Large intestine (tissue), 12 donors: ENCODE measurements around the gene INSIG1. TPM values are rescaled to one million over a fixed set of nuclear protein-coding genes. Genes with fewer than 3 reads are reported as not detected.

Source experiments
- DNase-seq, 2 donors: peaks; one replicate each; pipeline versions ENCODE4 v3.0.0 to v3.0.0-alpha.2; 2013
- H3K27ac ChIP-seq: one replicate; pipeline ENCODE4 v1.5.1; 2013; ENCODE audit warnings: low read length
- H3K27me3 ChIP-seq: 2 replicates; pipeline ENCODE4 v1.6.1; 2013; ENCODE audit warnings: low read length; ENCODE audit not compliant: control insufficient read depth, insufficient read depth
- H3K36me3 ChIP-seq: 2 replicates; pipeline ENCODE4 v1.6.1; 2013; ENCODE audit warnings: low read length; ENCODE audit not compliant: control insufficient read depth, insufficient read depth
- H3K4me1 ChIP-seq: one replicate; pipeline ENCODE4 v1.6.1; 2013; ENCODE audit warnings: low read length; ENCODE audit not compliant: control insufficient read depth, insufficient read depth
- H3K4me3 ChIP-seq: one replicate; pipeline ENCODE4 v1.5.1; 2013; ENCODE audit warnings: low read length
- H3K9me3 ChIP-seq: one replicate; pipeline ENCODE4 v1.6.1; 2013; ENCODE audit warnings: mild to moderate bottlenecking, low read depth, low read length, moderate library complexity; ENCODE audit not compliant: control insufficient read depth
- WGBS: methylation state at CpG from one replicate; pipeline ENCODE4 v1.1.5; 2013; ENCODE audit warnings: low lambda C conversion rate; ENCODE audit not compliant: insufficient coverage; 5-methylcytosine and 5-hydroxymethylcytosine counted together
- long read RNA-seq, 11 donors: transcript quantifications; one replicate each; lab custom pipeline, GENCODE V29; 2026
- polyA plus RNA-seq: library from polyadenylated mRNA; unstranded; fragments of 120-200 nt; gene quantifications from one replicate; pipeline ENCODE4 v1.2.1, GENCODE V29; 2013

INSIG1 gene
- polyA plus RNA-seq = 27.6 TPM
- long read RNA-seq, donor 1, transcript INSIG1-201 (6 exons, 3,010 nt) = major isoform, 8 of 8 reads
- long read RNA-seq, donor 1, partial matches to known transcripts = 0 of 8 reads
- long read RNA-seq, donor 1, other reads (novel, unspliced or antisense) = 0 of 8 reads
- long read RNA-seq, donor 2, transcript INSIG1-201 (6 exons, 3,010 nt) = major isoform, 10 of 42 reads
- long read RNA-seq, donor 2, partial matches to known transcripts = 31 of 42 reads
- long read RNA-seq, donor 2, other reads (novel, unspliced or antisense) = 0 of 42 reads
- long read RNA-seq, donor 3, transcript INSIG1-201 (6 exons, 3,010 nt) = major isoform, 11 of 24 reads
- long read RNA-seq, donor 3, partial matches to known transcripts = 12 of 24 reads
- long read RNA-seq, donor 3, other reads (novel, unspliced or antisense) = 0 of 24 reads
- long read RNA-seq, donor 4 = 0 reads
- long read RNA-seq, donor 5, partial matches to known transcripts = 0 of 5 reads
- long read RNA-seq, donor 5, other reads (novel, unspliced or antisense) = 0 of 5 reads
- long read RNA-seq, donor 6, transcript INSIG1-201 (6 exons, 3,010 nt) = major isoform, 19 of 21 reads
- long read RNA-seq, donor 6, partial matches to known transcripts = 0 of 21 reads
- long read RNA-seq, donor 6, other reads (novel, unspliced or antisense) = 0 of 21 reads
- long read RNA-seq, donor 7, partial matches to known transcripts = 0 of 4 reads
- long read RNA-seq, donor 7, other reads (novel, unspliced or antisense) = 0 of 4 reads
- long read RNA-seq, donor 8, transcript INSIG1-201 (6 exons, 3,010 nt) = major isoform, 18 of 18 reads
- long read RNA-seq, donor 8, partial matches to known transcripts = 0 of 18 reads
- long read RNA-seq, donor 8, other reads (novel, unspliced or antisense) = 0 of 18 reads
- long read RNA-seq, donor 9, transcript INSIG1-201 (6 exons, 3,010 nt) = major isoform, 14 of 51 reads
- long read RNA-seq, donor 9, partial matches to known transcripts = 37 of 51 reads
- long read RNA-seq, donor 9, other reads (novel, unspliced or antisense) = 0 of 51 reads
- long read RNA-seq, donor 10, transcript INSIG1-201 (6 exons, 3,010 nt) = major isoform, 9 of 10 reads
- long read RNA-seq, donor 10, partial matches to known transcripts = 0 of 10 reads
- long read RNA-seq, donor 10, other reads (novel, unspliced or antisense) = 0 of 10 reads
- long read RNA-seq, donor 11, transcript INSIG1-201 (6 exons, 3,010 nt) = major isoform, 15 of 40 reads
- long read RNA-seq, donor 11, partial matches to known transcripts = 23 of 40 reads
- long read RNA-seq, donor 11, other reads (novel, unspliced or antisense) = 0 of 40 reads

- Histone ChIP-seq H3K27ac (peak within 1 kb of the TSS; percentile 74), H3K4me1 (peaks cover 12% of the 10 kb centered on the region), H3K4me3 (peak within 1 kb of the TSS; percentile 66), H3K27me3 (peaks cover 2% of the 10 kb centered on the region), H3K36me3 (peaks cover 4% of the 10 kb centered on the region), H3K9me3 (no peaks in the 10 kb centered on the region)
- no CpG with 5 or more reads among the region's 111 CpGs for WGBS
- DNase-seq = peak; percentile 95 to 97
Measured at GRCh38 chr7:155297517-155298287, at the start of gene INSIG1. INSIG1 (plus strand) TSS chr7:155297878; CDS start chr7:155298286, 408 bp downstream.

- no CpG with 5 or more reads among the region's 10 CpGs for WGBS
- Histone ChIP-seq H3K9me3 (no peaks in the 10 kb centered on the region), H3K36me3 (no peaks in the 10 kb centered on the region), H3K4me1 (no peaks in the 10 kb centered on the region), H3K27me3 (no peaks in the 10 kb centered on the region), H3K4me3 (no peak overlapping the region), H3K27ac (no peak overlapping the region)
- DNase-seq = no peak
Measured at GRCh38 chr7:155248366-155248756, 49.3 kb upstream of the INSIG1 start.

GRCh38 chr7:155251831-155252230, 45.8 kb upstream of the INSIG1 start:
- WGBS = no CpG with 5 or more reads among the region's 7 CpGs
- H3K27ac ChIP-seq = no peak overlapping the region
- H3K9me3 ChIP-seq = no peaks in the 10 kb centered on the region
- no peaks in the 10 kb centered on the region for H3K4me1 ChIP-seq
- H3K36me3 ChIP-seq = no peaks in the 10 kb centered on the region
- H3K27me3 ChIP-seq = no peaks in the 10 kb centered on the region
- peak in 1 of 2 donors; percentile 9 for DNase-seq
- H3K4me3 ChIP-seq = no peak overlapping the region

- H3K4me3 ChIP-seq = no peak overlapping the region
- H3K27ac ChIP-seq = no peak overlapping the region
- no peaks in the 10 kb centered on the region for H3K4me1 ChIP-seq
- DNase-seq = no peak
- no peaks in the 10 kb centered on the region for H3K9me3 ChIP-seq
- no peaks in the 10 kb centered on the region for H3K36me3 ChIP-seq
- no peaks in the 10 kb centered on the region for H3K27me3 ChIP-seq
- WGBS = no CpG with 5 or more reads among the region's 8 CpGs
Measured at GRCh38 chr7:155252444-155252887, 45.2 kb upstream of the INSIG1 start.

- no peak for DNase-seq
- no peak overlapping the region for H3K27ac ChIP-seq
- 100% methylated on average over 1 of the region's 24 CpGs for WGBS
Measured at GRCh38 chr7:155252892-155253501, 44.7 kb upstream of the INSIG1 start.

GRCh38 chr7:155254018-155254417, 43.7 kb upstream of the INSIG1 start:
- H3K27me3 ChIP-seq = no peaks in the 10 kb centered on the region
- peaks cover 4% of the 10 kb centered on the region for H3K9me3 ChIP-seq
- H3K36me3 ChIP-seq = no peaks in the 10 kb centered on the region
- H3K4me1 ChIP-seq = no peaks in the 10 kb centered on the region
- H3K4me3 ChIP-seq = no peak overlapping the region
- no CpG with 5 or more reads among the region's 8 CpGs for WGBS
- DNase-seq = no peak
- H3K27ac ChIP-seq = no peak overlapping the region

More at GRCh38 chr7:155252892-155253501, 44.7 kb upstream of the INSIG1 start:
- H3K36me3 ChIP-seq = no peaks in the 10 kb centered on the region
- H3K4me3 ChIP-seq = no peak overlapping the region
- no peaks in the 10 kb centered on the region for H3K27me3 ChIP-seq
- peaks cover 4% of the 10 kb centered on the region for H3K9me3 ChIP-seq
- no peaks in the 10 kb centered on the region for H3K4me1 ChIP-seq

- H3K9me3 ChIP-seq = peaks cover 4% of the 10 kb centered on the region
- H3K4me1 ChIP-seq = no peaks in the 10 kb centered on the region
- WGBS = 100% methylated on average over 2 of the region's 10 CpGs
- H3K4me3 ChIP-seq = no peak overlapping the region
- no peak for DNase-seq
- H3K27me3 ChIP-seq = no peaks in the 10 kb centered on the region
- no peaks in the 10 kb centered on the region for H3K36me3 ChIP-seq
- no peak overlapping the region for H3K27ac ChIP-seq
Measured at GRCh38 chr7:155255071-155255470, 42.6 kb upstream of the INSIG1 start.

- WGBS = 100% methylated on average over 2 of the region's 6 CpGs
- Histone ChIP-seq H3K27me3 (no peaks in the 10 kb centered on the region), H3K9me3 (peaks cover 4% of the 10 kb centered on the region), H3K36me3 (no peaks in the 10 kb centered on the region), H3K27ac (no peak overlapping the region), H3K4me1 (no peaks in the 10 kb centered on the region), H3K4me3 (no peak overlapping the region)
- DNase-seq = no peak
Measured at GRCh38 chr7:155255621-155256020, 42.1 kb upstream of the INSIG1 start.

- no CpG with 5 or more reads among the region's 18 CpGs for WGBS
- Histone ChIP-seq H3K9me3 (peaks cover 4% of the 10 kb centered on the region), H3K4me1 (no peaks in the 10 kb centered on the region), H3K27me3 (no peaks in the 10 kb centered on the region), H3K4me3 (no peak overlapping the region), H3K27ac (no peak overlapping the region), H3K36me3 (no peaks in the 10 kb centered on the region)
- no peak for DNase-seq
Measured at GRCh38 chr7:155256081-155256760, 41.5 kb upstream of the INSIG1 start.
